CD4-positive, alpha-beta T cell treated with Interleukin-1 beta for 1 hour (primary cell): ENCODE results near the gene ESPL1.
A peak's percentile ranks its signal among the peaks of the same experiment; 100 is the strongest.

Source experiments
- DNase-seq, 2 donors: peaks; one replicate each; pipeline ENCODE4 v3.0.0-alpha.2; 2020 to 2022

Gene ESPL1

DNA sequence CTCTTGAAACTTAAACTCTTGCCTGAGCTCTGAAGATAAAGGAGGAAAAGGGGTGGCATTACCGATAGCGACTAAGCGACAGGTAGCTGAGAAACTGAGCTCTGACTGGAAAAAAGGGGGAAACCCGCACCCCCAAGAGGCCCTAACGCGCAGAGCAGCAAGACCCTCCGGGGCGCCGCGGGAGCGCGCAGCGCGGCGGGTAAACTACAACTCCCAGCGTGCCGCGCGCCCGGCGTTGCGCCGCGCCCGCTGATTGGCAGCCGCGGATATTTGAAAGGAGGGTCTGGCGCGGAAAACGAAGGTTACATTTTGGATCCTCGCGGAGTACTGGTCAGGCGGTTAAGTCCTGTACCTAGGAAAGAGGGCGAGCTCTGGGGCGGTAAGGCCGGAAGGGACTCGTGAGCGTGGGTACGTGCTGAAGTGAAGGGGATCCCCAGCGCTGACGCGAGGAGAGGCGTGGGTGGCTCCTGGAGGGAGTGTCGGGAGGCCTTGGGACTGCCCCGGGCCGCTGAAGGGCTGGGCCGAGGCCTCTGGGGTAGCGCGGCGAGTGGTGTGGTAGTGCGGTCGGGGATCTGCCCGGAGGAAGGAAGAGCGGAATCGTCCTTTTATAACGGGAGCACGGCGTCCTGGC is at the start of gene ESPL1:
Gene ESPL1 (plus strand): TSS at position 301 of the 631 bp plus-strand sequence. CDS start 468 bp downstream, outside the sequence.
- DNase-seq: peak; percentile 84 to 85

DNA sequence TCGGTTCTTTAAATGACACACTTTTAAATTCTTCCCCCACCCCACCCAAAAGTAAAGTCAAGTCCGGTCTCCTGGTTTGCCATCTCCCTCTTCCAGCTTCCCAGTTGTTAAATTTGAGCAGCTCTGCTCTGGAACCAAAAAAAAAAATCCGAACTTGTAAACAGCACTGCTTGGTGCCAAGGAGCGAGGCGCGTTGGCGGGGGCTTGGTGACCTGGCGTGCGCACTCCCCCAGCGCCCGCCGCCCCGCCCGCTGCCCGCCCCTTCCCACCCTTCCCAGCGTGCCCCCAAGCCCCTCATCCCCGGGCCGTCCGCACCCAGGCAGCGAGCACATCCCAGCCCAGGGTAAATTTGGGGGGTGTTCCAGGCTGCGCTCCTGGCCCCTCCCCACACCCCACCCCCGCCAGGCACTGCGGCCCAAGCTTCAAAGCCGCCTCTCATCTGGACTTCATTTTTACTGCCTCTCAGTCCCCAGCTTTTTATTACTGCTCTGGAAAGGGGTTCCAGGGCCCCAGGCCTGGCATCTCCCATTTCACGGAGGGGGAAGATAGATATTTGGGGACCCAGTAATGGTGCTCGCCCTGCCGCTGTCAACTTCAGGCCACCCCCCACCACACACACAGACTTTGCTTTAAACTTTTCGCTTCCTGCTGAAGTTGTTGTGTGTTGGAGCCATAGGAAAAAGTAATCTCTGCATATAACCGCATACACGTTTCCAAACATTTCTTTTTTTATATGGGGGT is 49.4 kb upstream of the ESPL1 start:
- no peak for DNase-seq

DNA sequence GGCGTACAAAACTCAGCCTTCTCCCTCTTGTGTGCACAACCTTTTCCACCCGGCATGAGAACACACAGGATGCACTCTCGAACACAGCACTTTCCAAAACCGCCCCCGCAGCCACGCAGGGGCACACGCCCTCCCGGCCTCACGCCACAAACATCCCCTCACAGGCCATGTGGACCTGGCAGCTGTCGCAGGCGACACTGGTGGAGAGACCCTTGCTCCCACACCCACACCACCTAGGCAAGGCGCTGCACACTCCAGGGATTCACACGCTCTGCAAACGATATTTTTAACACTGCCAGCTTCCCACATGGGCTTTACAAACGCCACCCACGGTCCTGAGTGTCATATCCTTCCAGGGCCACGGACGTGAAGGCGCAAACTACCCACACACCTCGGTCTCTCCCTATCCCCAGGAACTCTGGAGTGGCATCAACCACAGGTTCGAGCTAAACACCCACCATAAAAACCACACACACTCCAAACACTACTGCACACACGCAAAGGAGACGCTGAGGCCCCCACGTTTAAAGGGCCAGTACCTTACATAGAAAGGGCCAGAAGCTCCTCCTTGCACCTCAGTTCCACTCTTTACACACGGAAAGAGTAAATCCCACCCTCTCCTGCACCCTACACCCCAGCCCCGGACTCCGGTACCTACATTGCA is 48.7 kb upstream of the ESPL1 start:
- peak in 1 of 2 donors; percentile 22 for DNase-seq

DNA sequence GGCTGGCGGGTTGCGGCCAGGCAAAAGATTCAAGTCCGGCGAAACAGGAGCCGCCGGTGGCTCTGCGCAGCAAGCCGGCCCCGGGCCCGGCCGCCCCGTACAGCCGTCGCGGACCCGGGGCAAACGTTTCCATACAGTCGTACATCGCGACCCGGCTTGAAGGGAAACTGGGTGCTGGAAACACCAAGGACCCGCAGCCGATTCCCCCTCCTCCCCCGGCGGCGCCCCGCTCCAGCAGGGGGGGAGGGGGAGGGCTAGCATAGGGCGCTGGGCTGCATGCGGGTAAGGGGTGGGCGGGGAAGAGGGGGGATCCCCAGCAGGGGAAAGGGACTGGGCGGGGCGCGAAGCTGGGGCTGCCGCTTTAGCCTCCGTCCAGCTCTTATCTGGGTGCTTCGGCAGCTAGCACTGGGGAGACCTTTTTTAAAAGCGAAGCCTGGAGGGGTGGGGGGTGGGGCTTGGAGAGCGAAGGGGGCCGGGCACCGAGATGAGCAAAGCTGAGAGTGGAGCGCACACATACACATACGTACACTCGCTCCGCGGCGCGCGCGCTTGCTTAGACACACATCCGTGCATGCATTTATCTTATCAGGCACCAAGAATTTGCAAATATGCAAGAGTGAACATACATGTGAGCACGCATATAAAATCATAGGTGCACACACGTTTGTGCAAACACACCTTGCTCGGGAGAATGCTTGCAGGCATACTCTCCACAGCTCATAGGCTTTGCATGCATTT is 48.0 kb upstream of the ESPL1 start:
- DNase-seq: peak; percentile 75 to 76

DNA sequence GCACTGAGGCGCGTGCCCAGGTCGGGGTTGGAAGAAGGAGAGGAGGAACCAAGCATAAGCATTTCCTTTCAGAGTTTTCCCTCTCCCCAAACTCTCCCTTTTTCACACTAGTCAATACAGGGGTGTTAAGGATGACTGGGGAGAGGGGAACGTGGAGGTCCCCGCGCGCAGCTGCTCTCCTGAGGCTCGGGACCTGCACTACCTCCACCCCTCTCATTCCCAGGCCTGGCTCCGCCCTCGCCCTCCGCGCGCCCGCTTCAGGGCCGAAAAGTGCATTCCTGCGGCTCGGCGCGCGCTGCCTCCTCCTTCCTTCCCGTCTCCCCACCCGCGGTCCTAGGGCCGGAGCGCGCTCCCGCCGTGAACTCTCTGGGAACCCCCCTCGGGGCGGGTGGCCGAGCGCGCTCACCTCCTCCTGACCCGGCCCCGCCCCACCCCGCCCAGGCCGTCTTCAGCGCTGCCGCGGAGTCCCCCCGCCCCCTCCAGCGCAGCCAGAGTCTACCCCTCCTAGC is 47.4 kb upstream of the ESPL1 start:
- DNase-seq: peak; percentile 82 to 87

DNA sequence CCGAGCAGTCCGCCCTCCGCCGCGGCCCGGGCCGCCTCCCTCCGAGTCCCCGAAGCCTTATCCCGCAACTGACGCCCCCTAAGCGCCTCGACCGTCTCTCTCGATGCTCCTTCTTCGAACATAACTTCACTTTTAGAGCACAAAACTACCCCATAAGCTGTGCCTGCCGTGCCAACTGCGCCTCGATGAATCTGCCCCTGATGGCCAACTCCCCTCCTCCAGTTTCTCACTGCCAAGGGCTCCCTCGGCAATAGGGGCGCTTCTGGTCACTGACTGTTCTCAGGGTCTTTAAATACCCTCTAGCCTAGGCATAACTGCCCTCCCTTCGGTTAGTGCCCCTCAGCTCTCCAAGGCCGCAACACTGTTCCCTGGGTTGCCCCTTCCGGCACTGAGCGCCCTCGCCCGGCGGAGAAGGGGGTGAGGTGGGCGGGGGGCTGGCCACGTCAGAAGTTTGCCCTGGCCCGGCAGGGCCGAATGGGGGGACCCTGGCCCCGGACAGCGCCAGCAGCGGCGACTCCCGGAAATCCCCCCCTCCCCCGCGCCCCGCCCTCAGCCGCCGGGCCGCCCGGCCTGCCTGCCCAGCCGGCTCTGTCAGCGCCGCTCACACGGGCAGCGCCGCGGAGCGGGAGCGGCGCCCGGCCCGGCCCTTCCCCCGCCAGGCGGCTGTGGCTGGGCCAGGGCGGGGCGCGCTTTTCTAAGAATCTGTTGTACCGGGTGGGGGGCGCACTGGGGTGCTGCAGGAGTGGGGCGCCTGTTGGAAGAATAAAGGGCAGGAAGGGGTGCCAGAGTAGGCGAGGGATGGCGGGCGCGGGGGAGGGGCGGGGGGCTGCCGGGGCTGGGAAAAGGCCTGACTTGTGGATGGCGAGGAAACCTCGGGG is 46.7 kb upstream of the ESPL1 start:
- DNase-seq: peak; percentile 62 to 67

DNA sequence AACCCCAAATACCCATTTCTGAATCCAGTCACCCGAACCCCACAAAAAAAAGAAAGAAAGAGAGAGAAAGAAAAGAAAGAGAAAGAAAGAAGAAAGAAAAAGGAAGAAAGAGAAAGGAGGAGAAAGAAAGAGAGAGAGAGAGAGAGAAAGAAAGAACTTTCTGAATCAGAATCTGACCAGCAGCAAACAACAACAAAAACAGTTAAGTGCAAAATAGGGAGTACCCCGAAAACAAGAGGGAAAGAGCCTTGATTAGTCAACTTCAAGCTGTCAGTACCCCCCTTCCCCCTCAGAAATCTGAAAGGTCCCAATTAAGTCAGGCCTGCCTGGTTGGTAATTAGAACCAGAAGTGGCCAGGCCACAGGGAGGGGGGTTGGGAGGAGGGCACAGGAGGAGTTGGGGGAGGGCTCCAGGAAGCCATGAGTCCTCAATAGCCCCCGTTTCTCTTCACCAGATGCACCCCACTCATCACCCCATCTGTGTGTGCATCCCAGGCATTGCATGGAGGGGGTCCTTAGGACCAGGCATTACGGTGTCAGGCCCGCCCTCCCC is 45.9 kb upstream of the ESPL1 start:
- no peak for DNase-seq

DNA sequence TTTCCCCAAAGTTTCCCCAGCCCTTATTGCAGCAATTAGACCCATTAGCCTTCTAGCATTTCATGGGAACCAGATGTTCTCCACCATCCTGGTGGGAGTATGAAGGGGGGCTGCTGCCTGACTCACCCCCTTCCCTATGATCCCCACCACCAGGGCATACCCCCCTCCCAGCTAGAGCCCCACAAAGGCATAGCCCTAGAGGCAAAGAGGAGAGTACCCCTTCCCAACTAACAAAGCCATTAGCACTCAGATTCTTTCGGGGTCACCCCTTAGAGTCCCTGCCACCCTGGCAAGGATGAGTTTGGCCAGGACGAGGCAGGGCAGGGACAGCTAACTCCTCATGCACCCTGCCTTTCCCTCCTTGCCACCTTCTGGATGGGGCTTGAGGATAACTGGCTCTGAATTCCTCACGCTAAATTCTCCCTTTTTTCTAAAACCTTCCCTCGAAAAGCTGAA is 45.3 kb upstream of the ESPL1 start:
- DNase-seq: no peak

DNA sequence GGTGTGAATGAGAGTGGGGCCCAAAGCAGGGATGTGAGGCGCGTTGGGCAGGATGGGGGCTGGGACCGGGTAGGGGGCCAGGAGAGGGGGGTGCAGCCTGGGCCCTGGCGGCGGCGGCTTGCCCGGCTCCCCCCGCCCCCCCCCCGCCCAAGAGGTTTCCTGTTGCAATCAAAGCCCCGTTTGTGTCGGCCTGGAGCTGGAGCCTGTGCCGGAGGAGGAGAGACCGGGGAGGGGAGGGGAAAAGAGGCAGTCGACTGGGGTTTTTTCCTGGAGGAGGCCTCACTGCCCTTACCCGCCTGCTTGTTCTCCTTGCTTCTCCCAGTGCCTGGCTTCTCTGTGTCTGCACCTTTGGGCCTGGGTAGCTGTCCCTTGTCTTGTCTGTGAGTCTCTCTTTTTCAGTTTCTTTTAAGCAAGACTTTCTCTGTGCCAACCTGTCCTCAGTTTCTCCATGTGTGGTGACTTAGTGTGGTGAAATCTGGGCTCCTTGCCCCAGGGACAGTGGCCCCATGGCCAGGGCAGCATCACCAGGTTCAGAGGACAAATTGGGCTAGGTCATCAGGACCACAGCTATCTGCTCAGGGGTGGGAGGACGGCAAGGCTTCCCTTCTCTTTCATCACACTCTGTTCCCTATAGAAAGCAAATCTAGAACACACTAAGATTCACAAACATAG is 44.6 kb upstream of the ESPL1 start:
- DNase-seq: peak; percentile 33 to 51

DNA sequence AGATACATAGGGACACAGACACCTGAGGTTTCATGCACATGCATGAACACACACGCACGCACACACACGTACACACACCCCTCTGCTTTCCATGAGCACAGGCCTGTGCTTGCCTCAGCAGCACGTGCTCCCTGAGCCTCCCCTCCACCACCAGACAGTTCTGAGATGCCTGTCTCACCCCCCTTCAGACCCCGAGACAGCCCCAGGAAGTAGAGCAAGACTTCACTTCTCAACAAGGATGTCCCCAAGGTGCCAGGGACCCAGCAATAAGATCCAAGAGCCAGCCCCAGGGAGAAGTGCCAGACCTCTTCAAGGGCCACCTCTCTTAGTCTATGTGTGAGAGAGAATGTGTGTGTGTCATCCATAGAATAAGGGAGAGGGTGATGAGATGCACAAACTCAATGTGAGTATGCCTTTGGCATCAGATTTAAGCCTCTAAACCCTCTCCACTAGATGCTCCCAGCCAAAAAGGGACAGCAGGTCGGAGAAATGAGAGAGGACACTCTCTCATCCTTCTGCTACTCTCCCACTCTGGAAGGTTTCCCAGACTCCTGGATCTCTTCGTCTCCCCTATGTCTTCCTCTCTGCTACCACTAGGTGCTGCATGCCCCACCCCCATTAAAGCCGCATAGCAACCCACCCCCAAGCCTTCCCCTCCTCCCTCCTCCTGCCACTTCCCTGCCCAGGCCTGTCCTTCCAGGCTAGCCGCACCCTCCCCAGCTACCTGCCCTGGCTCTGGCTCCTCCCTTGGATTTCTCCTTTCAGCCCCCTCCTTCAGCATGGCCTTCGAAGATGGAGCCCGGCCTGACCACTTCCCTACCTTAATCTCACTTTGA is 43.8 kb upstream of the ESPL1 start:
- DNase-seq: no peak

DNA sequence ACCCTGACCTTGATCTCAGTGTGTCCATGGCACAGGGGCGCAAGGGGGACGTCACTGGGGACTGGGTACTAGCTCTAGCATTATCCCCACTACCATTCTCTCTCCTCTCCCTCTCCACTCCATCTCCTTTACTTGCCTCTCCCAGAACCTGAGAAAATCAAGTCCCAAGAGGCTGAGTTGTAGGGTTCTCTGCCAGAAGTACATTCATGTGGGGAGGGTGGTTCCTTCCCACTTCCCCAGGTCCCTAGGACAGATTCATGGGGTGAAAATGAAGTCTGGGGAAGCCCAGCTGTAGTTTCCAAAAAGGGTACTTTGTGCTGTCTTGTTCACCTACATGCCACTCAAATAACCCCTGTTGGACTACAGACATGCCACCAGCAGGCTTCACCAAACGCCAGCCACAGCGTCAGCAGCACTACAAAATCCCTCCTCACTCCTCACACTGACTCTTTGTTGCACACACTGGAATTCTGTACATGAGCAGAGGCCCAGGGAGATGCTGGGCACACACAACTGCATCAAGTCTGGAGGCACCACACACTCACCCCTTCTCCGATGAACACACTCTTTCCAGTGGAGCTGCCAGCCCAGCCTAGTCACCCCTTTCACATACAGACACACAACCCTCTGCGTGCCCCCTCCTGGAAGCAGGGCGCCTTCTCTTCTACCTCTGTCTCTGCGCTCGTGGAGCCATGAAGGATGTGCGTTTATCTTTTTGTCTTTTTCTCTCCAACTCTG is 43.0 kb upstream of the ESPL1 start:
- no peak for DNase-seq

DNA sequence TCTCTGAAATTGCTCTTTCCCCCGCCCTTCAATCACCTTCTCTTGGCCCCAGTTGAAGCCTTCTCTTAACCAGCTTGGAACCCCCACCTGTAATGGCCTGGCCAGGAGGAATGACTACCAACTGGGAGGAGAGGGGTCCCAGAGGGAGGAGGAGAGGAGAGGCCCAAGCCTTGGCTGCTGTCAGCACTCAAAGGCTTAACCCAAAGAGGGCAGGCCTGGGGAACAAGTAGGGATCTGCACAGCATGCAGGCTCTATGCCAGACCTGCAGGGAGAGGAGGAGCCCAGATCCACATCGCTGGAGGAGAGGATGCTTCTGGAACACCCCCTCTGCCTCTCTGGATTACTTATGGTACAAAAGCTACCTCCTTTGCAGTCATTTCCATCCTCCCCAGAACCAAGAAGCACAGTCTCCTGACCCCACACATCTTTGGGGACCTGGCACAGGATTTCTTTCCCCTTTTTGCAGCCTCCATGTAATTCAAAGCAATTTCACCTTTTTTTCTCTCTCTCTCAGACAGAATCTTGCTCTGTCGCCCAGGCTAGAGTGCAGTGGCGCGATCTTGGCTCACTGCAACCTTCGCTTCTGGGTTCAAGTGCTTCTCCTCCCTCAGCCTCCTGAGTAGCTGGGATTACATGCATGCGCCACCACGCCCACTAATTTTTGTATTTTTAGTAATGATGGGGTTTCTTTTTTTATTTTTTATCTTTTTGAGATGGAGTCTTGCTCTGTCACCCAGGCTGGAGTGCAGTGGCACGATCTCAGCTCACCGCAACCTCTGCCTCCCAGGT is 42.3 kb upstream of the ESPL1 start:
- no peak for DNase-seq

DNA sequence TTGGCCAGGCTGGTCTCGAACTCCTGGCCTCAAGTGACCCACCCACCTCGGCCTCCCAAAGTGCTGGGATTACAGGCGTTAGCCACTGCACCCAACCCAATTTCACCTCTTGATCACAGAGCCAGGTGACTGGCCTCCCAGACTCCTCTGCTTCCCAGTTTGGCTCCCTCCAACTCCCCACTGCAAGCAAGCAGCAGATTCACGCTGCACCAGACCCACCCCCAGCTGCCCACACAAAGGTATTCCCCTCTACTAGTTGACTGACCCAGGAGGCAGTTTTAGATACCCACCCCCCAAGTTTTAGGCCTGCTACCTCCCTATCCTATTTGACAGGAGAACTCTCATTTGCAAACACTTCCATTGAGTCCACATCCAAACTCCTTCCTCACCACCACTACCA is 41.3 kb upstream of the ESPL1 start:
- DNase-seq: no peak

DNA sequence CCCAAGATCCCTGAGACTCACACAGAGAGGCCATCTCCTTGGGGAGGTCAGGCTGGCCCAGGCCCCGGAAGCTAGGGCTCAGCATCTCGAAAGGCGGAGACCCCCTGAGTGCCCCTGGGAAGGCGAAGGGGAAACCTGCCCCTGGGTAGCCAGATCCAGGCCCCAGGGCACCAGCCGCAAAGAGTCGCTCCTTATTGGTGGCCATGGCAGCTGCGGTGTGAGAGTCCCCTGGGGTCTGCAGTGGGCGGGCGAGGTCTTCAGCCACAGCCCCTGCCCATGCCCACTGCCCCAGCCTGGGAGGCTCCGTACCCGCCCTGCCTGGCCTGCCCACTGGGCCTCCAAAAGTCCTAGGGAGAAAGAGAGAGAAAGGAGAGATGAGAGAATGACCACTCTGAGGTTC is 40.8 kb upstream of the ESPL1 start:
- DNase-seq: no peak

DNA sequence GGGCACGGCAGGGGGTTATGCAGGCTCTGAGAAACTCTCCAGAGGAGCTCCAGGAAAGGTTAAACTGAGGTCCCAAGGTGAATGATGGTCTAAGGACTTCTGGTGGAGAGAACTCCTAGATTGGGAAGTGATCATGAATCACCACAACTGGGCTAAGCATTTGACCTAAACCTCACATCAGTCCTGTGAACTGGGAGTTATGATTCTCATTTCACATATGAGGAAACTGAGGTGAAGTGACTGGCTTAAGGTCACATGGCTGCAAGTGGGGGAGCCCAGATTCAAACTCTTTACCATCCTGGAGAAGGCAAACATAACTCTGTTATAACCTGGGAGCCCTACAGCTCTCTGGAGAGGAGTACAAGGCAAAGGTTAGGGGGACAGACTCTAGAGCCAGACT is 40.3 kb upstream of the ESPL1 start:
- no peak for DNase-seq

DNA sequence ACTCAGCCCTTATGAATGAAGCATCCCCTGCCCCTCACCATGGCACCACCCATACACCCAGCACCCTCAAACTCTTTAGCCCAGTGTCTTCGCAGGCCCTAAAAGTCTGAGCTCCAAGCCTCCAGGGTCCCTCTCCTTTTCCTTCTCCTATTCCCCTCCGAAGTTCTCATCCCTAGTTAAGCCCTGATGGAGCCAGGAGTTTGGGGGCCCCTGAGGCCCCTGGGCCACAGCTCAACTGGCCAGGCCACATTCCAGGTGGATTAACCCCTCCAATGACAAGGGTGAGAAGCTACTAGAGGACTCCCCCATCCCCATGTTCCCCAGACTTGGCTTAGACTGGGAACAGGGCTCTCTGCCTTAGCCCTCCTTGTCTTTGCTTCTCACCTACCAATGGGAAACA is 38.6 kb upstream of the ESPL1 start:
- no peak for DNase-seq

DNA sequence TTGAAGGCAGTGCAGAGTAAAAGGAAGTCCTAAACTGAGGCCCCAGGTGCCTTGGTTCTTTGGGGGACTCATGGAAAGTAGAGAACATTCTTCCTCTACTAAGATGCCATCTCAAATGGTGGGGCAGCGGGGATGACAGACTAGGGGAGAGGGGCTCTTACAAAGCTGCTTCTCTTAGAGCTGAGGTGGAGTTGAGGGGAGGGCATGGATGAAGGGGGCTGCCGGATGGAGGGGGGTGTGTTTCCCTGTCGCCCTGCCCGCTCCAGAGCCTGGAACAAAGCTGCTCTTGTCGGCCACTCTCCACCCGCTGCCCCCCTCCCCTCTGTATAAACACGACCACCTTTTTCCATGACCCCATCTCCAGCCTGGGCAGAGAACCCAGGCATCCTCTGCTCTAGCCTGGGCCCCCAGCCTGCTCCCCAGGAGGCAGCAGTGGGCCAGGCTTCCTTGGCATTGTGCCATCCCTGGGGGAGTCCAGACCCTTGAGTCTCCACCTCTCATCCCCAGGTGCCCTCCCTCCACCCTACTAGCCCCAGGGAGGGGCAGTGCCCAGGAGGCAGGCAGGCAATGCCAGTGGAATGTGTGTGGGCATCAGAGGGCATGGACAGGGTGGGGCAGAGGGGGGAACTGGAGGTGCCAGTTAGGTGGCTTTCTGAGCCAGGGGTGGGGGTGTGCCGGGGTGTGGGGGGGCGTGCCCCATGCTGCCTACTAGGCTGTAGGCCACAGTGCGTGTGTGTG is 37.8 kb upstream of the ESPL1 start:
- no peak for DNase-seq

DNA sequence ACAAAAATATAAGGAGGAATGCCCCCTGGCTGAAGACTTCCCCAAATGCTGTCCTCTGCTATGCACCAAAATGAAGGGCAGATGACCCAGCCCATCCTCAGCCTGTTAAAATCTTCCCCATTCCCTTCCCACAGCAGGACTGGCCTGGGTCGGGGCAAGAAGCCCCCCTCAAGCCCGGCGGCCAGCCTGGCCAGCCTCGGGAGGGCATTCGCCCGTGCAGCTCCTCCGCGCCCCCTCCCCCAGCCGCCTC is 36.5 kb upstream of the ESPL1 start:
- DNase-seq: no peak
